Measurements from ENCODE around the gene FOXN4.

The FOXN4 gene

GRCh38 chr12:109256011-109256410 lies 53.1 kb downstream of the FOXN4 start:
- no peaks in the 10 kb centered on the region for H3K27me3 ChIP-seq
- no peak for DNase-seq
- no peak for TF ChIP-seq CTCF (IDR thresholded peaks at IDR 0.05; ENCODE audit: low read depth, low read length)
- H3K4me3 ChIP-seq (ENCODE audit: low read depth, low read length), result no peak overlapping the region
- H3K4me1 ChIP-seq, result no peaks in the 10 kb centered on the region
- H3K36me3 ChIP-seq, result no peaks in the 10 kb centered on the region
- no peaks in the 10 kb centered on the region; the same call in 1 of the 2 replicates for H3K9me3 ChIP-seq

- Histone ChIP-seq H3K27me3 (no peaks in the 10 kb centered on the region), H3K9me3 (no peaks in the 10 kb centered on the region; the same call in 1 of the 2 replicates), H3K4me1 (no peaks in the 10 kb centered on the region), H3K36me3 (no peaks in the 10 kb centered on the region), H3K4me3 (ENCODE audit: low read depth, low read length) (no peak overlapping the region)
- DNase-seq, result peak; percentile 60
- peak; percentile 62 for TF ChIP-seq CTCF (IDR thresholded peaks at IDR 0.05; ENCODE audit: low read depth, low read length)
Observed at GRCh38 chr12:109255377-109255776, 53.7 kb downstream of the FOXN4 start.

- Histone ChIP-seq H3K4me1 (no peaks in the 10 kb centered on the region), H3K9me3 (no peaks in the 10 kb centered on the region; the same call in 1 of the 2 replicates), H3K4me3 (ENCODE audit: low read depth, low read length) (no peak overlapping the region), H3K36me3 (no peaks in the 10 kb centered on the region), H3K27me3 (no peaks in the 10 kb centered on the region)
- DNase-seq, result no peak
- no peak for TF ChIP-seq CTCF (IDR thresholded peaks at IDR 0.05; ENCODE audit: low read depth, low read length)
Observed at GRCh38 chr12:109253913-109254544, 55.1 kb downstream of the FOXN4 start.

- H3K4me3 ChIP-seq (ENCODE audit: low read depth, low read length), result no peak overlapping the region
- no peak for DNase-seq
- H3K36me3 ChIP-seq, result no peaks in the 10 kb centered on the region
- no peaks in the 10 kb centered on the region for H3K4me1 ChIP-seq
- TF ChIP-seq CTCF (IDR thresholded peaks at IDR 0.05; ENCODE audit: low read depth, low read length), result no peak
- no peaks in the 10 kb centered on the region; the same call in 1 of the 2 replicates for H3K9me3 ChIP-seq
- H3K27me3 ChIP-seq, result no peaks in the 10 kb centered on the region
Observed at GRCh38 chr12:109252799-109253198, 56.3 kb downstream of the FOXN4 start.

DNA sequence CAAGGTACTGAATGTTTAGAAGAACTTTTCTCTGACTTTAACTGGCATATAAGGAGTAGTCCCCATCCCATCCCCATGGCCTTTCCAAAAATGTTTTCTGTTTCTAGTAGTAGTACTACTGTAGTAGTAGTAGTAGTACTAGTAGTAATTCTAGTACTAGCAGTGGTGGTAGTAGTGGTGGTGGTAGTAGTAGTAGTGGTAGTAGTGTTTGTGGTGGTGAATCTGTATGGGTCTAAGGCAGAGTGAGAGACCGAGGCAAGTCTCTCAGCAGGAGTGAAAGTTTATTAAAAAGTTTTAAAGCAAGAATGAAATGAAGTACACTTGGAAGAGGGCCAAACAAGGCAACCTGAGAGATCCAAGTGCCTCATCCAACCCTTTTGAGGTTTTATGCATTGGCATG lies 58.6 kb downstream of the FOXN4 start:
- no peak for DNase-seq
- no peak overlapping the region for H3K4me3 ChIP-seq (ENCODE audit: low read depth, low read length)
- no peaks in the 10 kb centered on the region for H3K36me3 ChIP-seq
- TF ChIP-seq CTCF (IDR thresholded peaks at IDR 0.05; ENCODE audit: low read depth, low read length), result no peak
- no peaks in the 10 kb centered on the region for H3K4me1 ChIP-seq
- H3K27me3 ChIP-seq, result no peaks in the 10 kb centered on the region
- H3K9me3 ChIP-seq, result no peaks in the 10 kb centered on the region; the same call in 1 of the 2 replicates

- no peak for TF ChIP-seq CTCF (IDR thresholded peaks at IDR 0.05; ENCODE audit: low read depth, low read length)
- Histone ChIP-seq H3K4me1 (no peaks in the 10 kb centered on the region), H3K36me3 (no peaks in the 10 kb centered on the region), H3K4me3 (ENCODE audit: low read depth, low read length) (no peak overlapping the region), H3K27me3 (no peaks in the 10 kb centered on the region), H3K9me3 (no peaks in the 10 kb centered on the region)
- DNase-seq, result no peak
Observed at GRCh38 chr12:109247831-109248654, 61.0 kb downstream of the FOXN4 start.
